Spleen (tissue), 11 donors: ENCODE measurements around the gene TMEM54. TPM values are rescaled to one million over a fixed set of nuclear protein-coding genes. Genes with fewer than 3 reads are reported as not detected.

Source experiments
- DNase-seq: peaks from one replicate; pipeline ENCODE4 v3.0.0-alpha.2; 2020
- H3K27ac ChIP-seq, 8 donors: fragments of 200-600 bp; sonication (generic) in 7 of 8; 1 replicate in 4 of 8; 2 replicates in 4 of 8; pipeline versions ENCODE4 v1.5.0 to v1.8.0; 2016 to 2021; ENCODE audit warnings: inconsistent platforms in 4 of 8, mild to moderate bottlenecking in 4 of 8, moderate library complexity in 1 of 8
- H3K27me3 ChIP-seq, 7 donors: fragments of 200-600 bp; sonication (generic) in 6 of 7; replicated peaks in 1 of 7; 1 replicate in 4 of 7; 2 replicates in 3 of 7; pipeline versions ENCODE4 v1.5.0 to v1.8.0; 2016 to 2021; ENCODE audit warnings: inconsistent platforms in 3 of 7, mild to moderate bottlenecking in 1 of 7
- H3K36me3 ChIP-seq, 6 donors: fragments of 200-600 bp; sonication (generic) in 5 of 6; 1 replicate in 4 of 6; 2 replicates in 2 of 6; pipeline versions ENCODE4 v1.5.0 to v1.8.0; 2016 to 2021; ENCODE audit warnings: inconsistent platforms in 2 of 6
- H3K4me1 ChIP-seq, 6 donors: fragments of 200-600 bp; sonication (generic) in 5 of 6; 1 replicate in 3 of 6; 2 replicates in 3 of 6; pipeline versions ENCODE4 v1.5.0 to v1.8.0; 2016 to 2021; ENCODE audit warnings: inconsistent platforms in 3 of 6
- H3K4me3 ChIP-seq, 8 donors: fragments of 200-600 bp; sonication (generic) in 7 of 8; 1 replicate in 4 of 8; 2 replicates in 4 of 8; pipeline versions ENCODE4 v1.5.0 to v1.8.0; 2016 to 2021; ENCODE audit warnings: inconsistent platforms in 4 of 8, mild to moderate bottlenecking in 4 of 8, moderate library complexity in 2 of 8
- H3K9me3 ChIP-seq, 8 donors: fragments of 200-600 bp; sonication (generic) in 7 of 8; 1 replicate in 4 of 8; 2 replicates in 4 of 8; pipeline versions ENCODE4 v1.5.0 to v1.8.0; 2016 to 2021; ENCODE audit warnings: inconsistent platforms in 4 of 8
- POLR2A ChIP-seq, 3 donors: fragments of 450-650 bp; IDR thresholded peaks; one replicate each; pipeline ENCODE4 v1.5.1; 2017; ENCODE audit warnings: antibody characterized with exemption in 3 of 3, mild to moderate bottlenecking in 1 of 3
- POLR2AphosphoS5 ChIP-seq, 3 donors: sonication (generic); formaldehyde crosslinking; IDR thresholded peaks; one replicate each; pipeline ENCODE4 v1.5.1; 2017; ENCODE audit warnings: antibody characterized with exemption in 3 of 3
- WGBS, 5 donors: extraction: QIAGEN DNeasy Blood & Tissue Kit in 3 of 5; methylation state at CpG; one replicate each; pipeline versions ENCODE4 v1.1.5 to v1.1.7; 2013 to 2018; 5-methylcytosine and 5-hydroxymethylcytosine counted together
- intact Hi-C: fragments of 100-400 bp; cut with DNase I; formaldehyde crosslinking; loops from one replicate; pipeline ENCODE4 v1.15.0; 2023; ENCODE audit warnings: low total_unique reads
- polyA plus RNA-seq, 3 donors: library from polyadenylated mRNA; stranded (reverse); fragments of 200-250 nt; gene quantifications; one replicate each; pipeline ENCODE4 v1.2.1, GENCODE V29; 2013
- total RNA-seq, 7 donors: library from RNA; depleted of rRNA in 3 of 7; stranded (reverse); fragments of >200 nt in 3 of 7; fragmentation: NEBNext Ultra II Directional in 4 of 7; extraction: Animal tissue kit (Norgen Biotek cat#: 25700) in 4 of 7; gene quantifications; one replicate each; pipeline versions ENCODE4 v1.1.0 to v1.2.1, GENCODE V29; 2016 to 2021
- TF ChIP-seq, protein P1 (sequence below), 11 experiments: fragments of 200-600 bp in 7 of 11; fragments of 450-650 bp in 4 of 11; sonication (generic) in 4 of 11; IDR thresholded peaks in 8 of 11; conservative IDR thresholded peaks in 3 of 11; 1 replicate in 7 of 11; 2 replicates in 4 of 11; pipeline versions ENCODE4 v1.4.0 to v1.8.0; 2016 to 2021; ENCODE audit warnings: antibody characterized with exemption in 11 of 11, inconsistent platforms in 4 of 11, mild to moderate bottlenecking in 1 of 11
- donor health status: healthy with polysubstance abuse.
- donor health status: DM: no; HTN: no; CAD: no; lungs with moderate emphysema.
- donor health status: DM: no; HTN: no; CAD: no.
- donor health status: Bipolar disorder and iron deficiency.
- donor health status: healthy.
- donor health status: DM: no; HTN: no; CAD: no.
- donor health status: DM: yes; HTN: yes; CAD: no.

Gene TMEM54
- total and polyA plus RNA-seq, 10 donors = 4.3 to 24.6 (median 11.5) TPM

DNA sequence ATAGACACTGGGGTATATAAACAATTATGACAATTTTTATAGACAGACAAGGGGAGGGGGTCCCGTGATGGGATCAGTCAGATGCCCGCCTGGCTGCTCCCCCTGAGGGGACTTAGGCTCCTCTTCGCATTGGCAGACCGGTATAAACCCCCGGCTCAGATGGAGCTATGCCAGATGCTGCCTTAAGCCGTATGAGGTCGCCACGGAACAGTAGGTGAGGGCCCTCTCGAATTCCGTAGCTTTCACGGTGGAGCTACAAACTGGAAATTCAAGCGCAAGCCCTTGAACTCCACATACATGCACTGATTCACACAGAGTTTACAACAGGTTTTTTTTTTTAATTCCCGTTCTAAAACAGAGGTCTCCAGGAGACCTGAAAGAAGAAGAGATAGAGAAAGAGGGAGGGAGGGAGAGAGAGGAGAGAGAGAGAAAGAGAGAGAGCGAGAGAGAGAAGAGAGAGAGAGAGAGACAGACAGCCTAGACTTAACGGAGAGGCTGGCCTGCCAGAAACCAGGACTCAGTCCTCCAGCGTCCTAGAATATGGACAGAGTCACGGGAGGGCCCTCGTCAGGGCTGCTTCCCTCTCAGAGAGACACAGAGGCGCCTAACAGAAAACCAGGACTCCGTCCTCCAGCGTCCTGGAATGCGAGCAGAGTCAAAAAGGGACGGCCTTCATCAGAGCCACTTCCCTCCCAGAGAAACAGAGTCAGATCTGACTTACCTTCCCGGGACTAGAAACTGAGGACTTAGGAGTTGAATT lies 24.4 kb upstream of the TMEM54 start:
- Histone ChIP-seq H3K4me1 (peaks cover 0 to 25% (median 13%) of the 10 kb centered on the region in 6 donors), H3K4me3 (no peak overlapping the region), H3K36me3 (no peaks in the 10 kb centered on the region), H3K27me3 (peaks cover 0 to 62% (median 25%) of the 10 kb centered on the region in 7 donors), H3K27ac (no peak overlapping the region), H3K9me3 (no peaks in the 10 kb centered on the region)
- WGBS, 5 donors = 21 to 24% (median 22%) methylated on average over 24 of the region's 24 CpGs
- TF ChIP-seq POLR2AphosphoS5 (IDR thresholded peaks at IDR 0.05) (no peak), POLR2A (IDR thresholded peaks at IDR 0.05) (no peak)
- TF ChIP-seq, protein P1, sequence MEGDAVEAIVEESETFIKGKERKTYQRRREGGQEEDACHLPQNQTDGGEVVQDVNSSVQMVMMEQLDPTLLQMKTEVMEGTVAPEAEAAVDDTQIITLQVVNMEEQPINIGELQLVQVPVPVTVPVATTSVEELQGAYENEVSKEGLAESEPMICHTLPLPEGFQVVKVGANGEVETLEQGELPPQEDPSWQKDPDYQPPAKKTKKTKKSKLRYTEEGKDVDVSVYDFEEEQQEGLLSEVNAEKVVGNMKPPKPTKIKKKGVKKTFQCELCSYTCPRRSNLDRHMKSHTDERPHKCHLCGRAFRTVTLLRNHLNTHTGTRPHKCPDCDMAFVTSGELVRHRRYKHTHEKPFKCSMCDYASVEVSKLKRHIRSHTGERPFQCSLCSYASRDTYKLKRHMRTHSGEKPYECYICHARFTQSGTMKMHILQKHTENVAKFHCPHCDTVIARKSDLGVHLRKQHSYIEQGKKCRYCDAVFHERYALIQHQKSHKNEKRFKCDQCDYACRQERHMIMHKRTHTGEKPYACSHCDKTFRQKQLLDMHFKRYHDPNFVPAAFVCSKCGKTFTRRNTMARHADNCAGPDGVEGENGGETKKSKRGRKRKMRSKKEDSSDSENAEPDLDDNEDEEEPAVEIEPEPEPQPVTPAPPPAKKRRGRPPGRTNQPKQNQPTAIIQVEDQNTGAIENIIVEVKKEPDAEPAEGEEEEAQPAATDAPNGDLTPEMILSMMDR (IDR thresholded peaks at IDR 0.05 in 8 of 11, conservative IDR thresholded peaks at IDR 0.05 in 3 of 11) = no peak
- intact Hi-C loops = no loop called here
- no peak for DNase-seq

DNA sequence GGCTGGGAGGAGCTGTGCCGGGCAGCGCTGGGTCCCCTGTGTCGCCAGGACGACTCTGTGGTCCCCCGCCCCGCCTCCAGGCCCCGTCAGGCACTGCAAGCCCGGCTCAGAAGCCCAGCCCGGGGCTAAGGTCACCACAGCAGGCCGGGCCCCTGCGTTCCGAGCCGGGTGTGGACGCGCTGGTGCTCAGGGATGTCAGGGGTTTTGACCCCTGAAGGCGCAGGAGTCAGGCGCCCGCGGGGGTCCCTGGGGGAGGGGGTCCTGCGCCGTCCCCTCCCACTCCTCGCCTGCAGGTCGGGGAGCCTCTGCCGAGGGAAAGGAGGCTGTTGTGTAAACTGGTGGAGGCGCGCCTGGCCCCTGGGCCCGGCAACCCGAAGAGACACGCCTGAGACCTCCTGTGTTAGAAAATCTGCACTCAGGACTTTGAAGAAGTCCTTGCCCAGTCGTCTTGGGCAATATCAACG lies 23.7 kb upstream of the TMEM54 start:
- Histone ChIP-seq H3K9me3 (no peaks in the 10 kb centered on the region), H3K4me1 (peaks cover 0 to 27% (median 13%) of the 10 kb centered on the region in 6 donors), H3K36me3 (no peaks in the 10 kb centered on the region), H3K27me3 (peaks cover 0 to 69% (median 29%) of the 10 kb centered on the region in 7 donors), H3K4me3 (peak overlapping the region in 3 of 8 donors; percentile 7 to 42 (median 12)), H3K27ac (peak overlapping the region in 2 of 8 donors; percentile 15 to 19)
- intact Hi-C loops = no loop called here
- DNase-seq = no peak
- TF ChIP-seq POLR2AphosphoS5 (IDR thresholded peaks at IDR 0.05) = peak in 1 of 3 donors; percentile 46
- TF ChIP-seq, protein P1 (IDR thresholded peaks at IDR 0.05 in 8 of 11, conservative IDR thresholded peaks at IDR 0.05 in 3 of 11) = no peak
- WGBS, 5 donors = 6 to 12% (median 9%) methylated on average over 25 to 31 of the region's 31 CpGs

DNA sequence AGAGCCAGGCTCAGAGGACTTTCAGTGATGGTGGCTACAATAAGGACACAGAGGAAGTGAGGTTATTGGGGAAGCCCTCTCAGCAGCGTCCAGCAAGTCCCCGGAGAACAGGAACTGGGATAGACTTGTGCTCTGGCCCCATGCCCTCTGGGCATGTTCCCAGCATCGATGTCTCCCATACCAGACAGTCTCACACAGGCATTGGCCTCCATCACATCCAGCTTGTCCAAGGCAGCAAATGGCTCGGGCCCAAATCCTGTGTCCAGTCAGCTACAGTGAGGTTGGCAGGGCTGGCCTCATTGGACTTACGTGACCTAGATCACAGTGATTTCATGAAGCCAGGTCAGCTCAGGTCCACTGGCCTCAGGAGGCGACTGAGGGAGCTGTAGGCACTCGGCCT lies 19.6 kb upstream of the TMEM54 start:
- 58 to 72% (median 68%) methylated on average over 7 of the region's 7 CpGs for WGBS, 5 donors
- H3K27ac ChIP-seq = no peak overlapping the region
- TF ChIP-seq POLR2AphosphoS5 (IDR thresholded peaks at IDR 0.05) = peak in 1 of 3 donors; percentile 16
- TF ChIP-seq, protein P1 (IDR thresholded peaks at IDR 0.05 in 8 of 11, conservative IDR thresholded peaks at IDR 0.05 in 3 of 11) = no peak
- no peak for TF ChIP-seq POLR2A (IDR thresholded peaks at IDR 0.05)
- H3K9me3 ChIP-seq = no peaks in the 10 kb centered on the region
- no peaks in the 10 kb centered on the region for H3K36me3 ChIP-seq
- no peak overlapping the region for H3K4me3 ChIP-seq
- H3K27me3 ChIP-seq = peaks cover 0 to 96% (median 29%) of the 10 kb centered on the region in 7 donors
- DNase-seq = no peak
- peaks cover 0 to 30% (median 12%) of the 10 kb centered on the region in 6 donors for H3K4me1 ChIP-seq
- intact Hi-C loops = no loop called here
